Measurements from ENCODE around the gene C16orf92. TPM values are rescaled to one million over a fixed set of nuclear protein-coding genes. Genes with fewer than 3 reads are reported as not detected.
A peak's percentile ranks its signal among the peaks of the same experiment; 100 is the strongest.

Gene C16orf92
- total and polyA plus RNA-seq, 2 of the 13 experiments (the other 11 are each of a cell fraction or from before 2014, with no cell fraction given), result not detected

DNA sequence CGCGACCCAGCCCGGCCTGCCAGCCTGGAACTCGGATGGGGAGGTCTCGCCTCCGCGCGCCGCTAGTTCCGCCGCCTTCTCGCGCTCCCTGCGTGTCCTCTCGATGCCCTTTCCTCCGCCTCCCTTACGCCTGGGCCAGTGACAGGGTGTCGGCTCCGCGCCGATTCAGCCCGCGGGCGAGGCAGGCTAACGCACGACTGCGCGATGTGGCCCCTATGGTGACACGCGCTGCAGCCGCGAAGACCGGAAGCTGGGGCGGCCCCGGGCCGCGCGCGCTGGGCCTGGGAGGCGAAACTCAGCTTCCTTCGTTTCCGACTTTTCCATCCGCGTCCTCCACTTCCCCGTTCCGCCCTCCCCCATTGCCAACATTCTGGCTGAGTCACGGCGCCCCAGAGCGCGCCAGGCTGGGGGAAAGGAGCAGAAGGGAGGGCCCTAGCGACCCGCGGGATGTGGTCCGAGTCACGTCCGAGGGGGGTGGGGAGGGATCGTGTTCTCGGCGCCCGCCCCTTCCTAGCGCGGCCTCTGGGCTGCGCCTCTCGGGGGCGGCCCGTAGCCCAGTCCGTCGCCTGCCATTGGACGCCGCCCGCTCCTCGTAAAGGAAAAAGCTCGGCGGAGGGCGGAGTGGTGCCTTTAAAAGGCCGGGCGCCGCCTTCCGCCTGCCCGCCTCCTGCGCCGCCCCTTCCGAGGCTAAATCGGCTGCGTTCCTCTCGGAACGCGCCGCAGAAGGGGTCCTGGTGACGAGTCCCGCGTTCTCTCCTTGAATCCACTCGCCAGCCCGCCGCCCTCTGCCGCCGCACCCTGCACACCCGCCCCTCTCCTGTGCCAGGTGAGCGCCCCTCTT, 42.3 kb downstream of the C16orf92 start, which contains the start of gene ALDOA (continued):
- TF ChIP-seq ZFYVE20 (CRISPR knock-in tag; IDR thresholded peaks at IDR 0.05; ENCODE audit: borderline replicate concordance, low read depth), result peak; percentile 89; the same call in 1 of the 2 replicates
- peak; percentile 100 for TF ChIP-seq NCOA1 (CRISPR knock-in tag; IDR thresholded peaks at IDR 0.05)
- no peak for TF ChIP-seq NONO (IDR thresholded peaks at IDR 0.05)
- peak; percentile 97 for TF ChIP-seq NONO (CRISPR knock-in tag; conservative IDR thresholded peaks at IDR 0.05)
- TF ChIP-seq JUN (CRISPR knock-in tag; IDR thresholded peaks at IDR 0.05), result peak; percentile 77; the same call in 1 of the 2 replicates
- no peak; the same call in 1 of the 2 replicates for TF ChIP-seq SMAD1 (CRISPR knock-in tag; IDR thresholded peaks at IDR 0.05; ENCODE audit: borderline replicate concordance, low read depth)
- TF ChIP-seq MED8 (CRISPR knock-in tag; IDR thresholded peaks at IDR 0.05; ENCODE audit: insufficient replicate concordance), result peak; percentile 99
- TF ChIP-seq, protein P1, sequence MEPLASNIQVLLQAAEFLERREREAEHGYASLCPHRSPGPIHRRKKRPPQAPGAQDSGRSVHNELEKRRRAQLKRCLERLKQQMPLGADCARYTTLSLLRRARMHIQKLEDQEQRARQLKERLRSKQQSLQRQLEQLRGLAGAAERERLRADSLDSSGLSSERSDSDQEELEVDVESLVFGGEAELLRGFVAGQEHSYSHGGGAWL (CRISPR knock-in tag; IDR thresholded peaks at IDR 0.05), result peak; percentile 83
- TF ChIP-seq HMGA1 (CRISPR knock-in tag; conservative IDR thresholded peaks at IDR 0.05), result no peak
- TF ChIP-seq CCDC6 (CRISPR knock-in tag; IDR thresholded peaks at IDR 0.05), result no peak; the same call in 1 of the 2 replicates
- TF ChIP-seq TARDBP (CRISPR knock-in tag; IDR thresholded peaks at IDR 0.05), result peak; percentile 94
- peak; percentile 85 for TF ChIP-seq MTF1 (CRISPR knock-in tag; IDR thresholded peaks at IDR 0.05)
- peak; percentile 96 for TF ChIP-seq POLR2AphosphoS5 (IDR thresholded peaks at IDR 0.05; ENCODE audit: low read depth, low read length)
- TF ChIP-seq NFKBIZ (CRISPR knock-in tag; IDR thresholded peaks at IDR 0.05), result peak; percentile 57; the same call in 1 of the 2 replicates
- TF ChIP-seq ZNF547 (CRISPR knock-in tag; IDR thresholded peaks at IDR 0.05), result peak; percentile 88
- peak; percentile 86; the same call in 1 of the 2 replicates for TF ChIP-seq ZZZ3 (CRISPR knock-in tag; IDR thresholded peaks at IDR 0.05; ENCODE audit: borderline replicate concordance)
- no peak; the same call in 1 of the 2 replicates for TF ChIP-seq ZNF775 (CRISPR knock-in tag; IDR thresholded peaks at IDR 0.05; ENCODE audit: borderline replicate concordance)
- no peak; the same call in 1 of the 2 replicates for TF ChIP-seq NFATC3 (CRISPR knock-in tag; IDR thresholded peaks at IDR 0.05)
- TF ChIP-seq ZNF30 (CRISPR knock-in tag; IDR thresholded peaks at IDR 0.05), result peak; percentile 98; the same call in 1 of the 2 replicates
- TF ChIP-seq SMARCE1 (IDR thresholded peaks at IDR 0.05; ENCODE audit: borderline replicate concordance), result no peak
- TF ChIP-seq NR2C2 (CRISPR knock-in tag; IDR thresholded peaks at IDR 0.05; ENCODE audit: borderline replicate concordance), result peak; percentile 78
- TF ChIP-seq KLF9 (CRISPR knock-in tag; IDR thresholded peaks at IDR 0.05; ENCODE audit: low read depth), result no peak; the same call in 1 of the 2 replicates
- TF ChIP-seq ZNF260 (CRISPR knock-in tag; IDR thresholded peaks at IDR 0.05; ENCODE audit: borderline replicate concordance, low read depth), result no peak
- TF ChIP-seq ZMAT3 (CRISPR knock-in tag; conservative IDR thresholded peaks at IDR 0.05), result peak; percentile 98
- TF ChIP-seq TCF7 (IDR thresholded peaks at IDR 0.05; ENCODE audit: low read depth), result no peak
- TF ChIP-seq, protein P2, sequence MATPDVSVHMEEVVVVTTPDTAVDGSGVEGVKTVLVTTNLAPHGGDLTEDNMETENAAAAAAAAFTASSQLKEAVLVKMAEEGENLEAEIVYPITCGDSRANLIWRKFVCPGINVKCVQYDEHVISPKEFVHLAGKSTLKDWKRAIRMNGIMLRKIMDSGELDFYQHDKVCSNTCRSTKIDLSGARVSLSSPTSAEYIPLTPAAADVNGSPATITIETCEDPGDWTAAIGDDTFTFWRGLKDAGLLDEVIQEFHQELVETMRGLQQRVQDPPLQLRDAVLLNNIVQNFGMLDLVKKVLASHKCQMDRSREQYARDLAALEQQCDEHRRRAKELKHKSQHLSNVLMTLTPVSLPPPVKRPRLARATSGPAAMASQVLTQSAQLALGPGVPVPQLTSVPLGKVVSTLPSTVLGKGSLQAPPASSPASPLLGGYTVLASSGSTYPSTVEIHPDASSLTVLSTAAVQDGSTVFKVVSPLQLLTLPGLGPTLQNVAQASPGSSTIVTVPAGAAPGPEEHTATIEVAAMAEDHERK (CRISPR knock-in tag; IDR thresholded peaks at IDR 0.05; ENCODE audit: low read depth), result peak; percentile 68
- no peak for TF ChIP-seq FOXK2 (IDR thresholded peaks at IDR 0.05)
